ENCODE results near the gene ZBTB7A. TPM values are rescaled to one million over a fixed set of nuclear protein-coding genes. Genes with fewer than 3 reads are reported as not detected.

ZBTB7A gene
- total and polyA plus RNA-seq, 11 donors: 14.6 to 65.0 (median 28.6) TPM

DNA sequence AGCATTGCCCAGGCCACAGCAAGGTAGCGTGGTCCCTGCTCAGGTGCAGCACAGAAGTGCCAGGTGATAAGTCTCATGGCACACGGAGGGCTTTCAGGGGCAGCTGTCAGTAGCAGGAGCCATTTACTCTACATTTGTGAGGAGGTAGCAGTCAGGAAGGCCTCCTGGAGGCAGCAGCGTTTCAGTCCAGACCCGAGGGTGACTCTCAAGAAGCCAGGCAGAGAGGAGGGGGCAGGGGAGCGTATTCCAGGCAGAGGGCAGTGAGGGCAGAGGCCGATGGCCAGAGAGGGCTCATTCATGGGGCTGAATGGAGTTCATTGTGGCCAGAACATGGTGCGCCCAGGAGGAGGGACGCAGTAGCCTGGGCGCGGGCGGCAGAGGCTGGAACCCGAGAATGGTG, 50.2 kb downstream of the ZBTB7A start:
- ATAC-seq (no peak), DNase-seq (no peak)
- Histone ChIP-seq H3K36me3 (peaks cover 0 to 51% (median 21%) of the 10 kb centered on the region in 9 donors), H3K4me1 (peaks cover 0 to 65% (median 22%) of the 10 kb centered on the region in 12 donors), H3K27ac (peak overlapping the region in 9 of 12 donors; percentile 64 to 85 (median 80)), H3K9me3 (peaks cover 0 to 3% (median 0%) of the 10 kb centered on the region in 12 donors), H3K27me3 (no peaks in the 10 kb centered on the region), H3K4me3 (no peak overlapping the region)
- intact Hi-C loops (cut with DNase I): loop anchor here in 6 of 10 donors (5.0 to 10.0 kb wide), 5 partner anchors 36 to 108 kb away; partner anchors contain the start of gene MAP2K2 (in 1 of the 6)
- no peak for TF ChIP-seq POLR2A (IDR thresholded peaks at IDR 0.05)
- TF ChIP-seq, protein P1, sequence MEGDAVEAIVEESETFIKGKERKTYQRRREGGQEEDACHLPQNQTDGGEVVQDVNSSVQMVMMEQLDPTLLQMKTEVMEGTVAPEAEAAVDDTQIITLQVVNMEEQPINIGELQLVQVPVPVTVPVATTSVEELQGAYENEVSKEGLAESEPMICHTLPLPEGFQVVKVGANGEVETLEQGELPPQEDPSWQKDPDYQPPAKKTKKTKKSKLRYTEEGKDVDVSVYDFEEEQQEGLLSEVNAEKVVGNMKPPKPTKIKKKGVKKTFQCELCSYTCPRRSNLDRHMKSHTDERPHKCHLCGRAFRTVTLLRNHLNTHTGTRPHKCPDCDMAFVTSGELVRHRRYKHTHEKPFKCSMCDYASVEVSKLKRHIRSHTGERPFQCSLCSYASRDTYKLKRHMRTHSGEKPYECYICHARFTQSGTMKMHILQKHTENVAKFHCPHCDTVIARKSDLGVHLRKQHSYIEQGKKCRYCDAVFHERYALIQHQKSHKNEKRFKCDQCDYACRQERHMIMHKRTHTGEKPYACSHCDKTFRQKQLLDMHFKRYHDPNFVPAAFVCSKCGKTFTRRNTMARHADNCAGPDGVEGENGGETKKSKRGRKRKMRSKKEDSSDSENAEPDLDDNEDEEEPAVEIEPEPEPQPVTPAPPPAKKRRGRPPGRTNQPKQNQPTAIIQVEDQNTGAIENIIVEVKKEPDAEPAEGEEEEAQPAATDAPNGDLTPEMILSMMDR (IDR thresholded peaks at IDR 0.05): no peak
- WGBS, 4 donors: 83 to 88% (median 88%) methylated on average over 10 to 12 of the region's 12 CpGs

DNA sequence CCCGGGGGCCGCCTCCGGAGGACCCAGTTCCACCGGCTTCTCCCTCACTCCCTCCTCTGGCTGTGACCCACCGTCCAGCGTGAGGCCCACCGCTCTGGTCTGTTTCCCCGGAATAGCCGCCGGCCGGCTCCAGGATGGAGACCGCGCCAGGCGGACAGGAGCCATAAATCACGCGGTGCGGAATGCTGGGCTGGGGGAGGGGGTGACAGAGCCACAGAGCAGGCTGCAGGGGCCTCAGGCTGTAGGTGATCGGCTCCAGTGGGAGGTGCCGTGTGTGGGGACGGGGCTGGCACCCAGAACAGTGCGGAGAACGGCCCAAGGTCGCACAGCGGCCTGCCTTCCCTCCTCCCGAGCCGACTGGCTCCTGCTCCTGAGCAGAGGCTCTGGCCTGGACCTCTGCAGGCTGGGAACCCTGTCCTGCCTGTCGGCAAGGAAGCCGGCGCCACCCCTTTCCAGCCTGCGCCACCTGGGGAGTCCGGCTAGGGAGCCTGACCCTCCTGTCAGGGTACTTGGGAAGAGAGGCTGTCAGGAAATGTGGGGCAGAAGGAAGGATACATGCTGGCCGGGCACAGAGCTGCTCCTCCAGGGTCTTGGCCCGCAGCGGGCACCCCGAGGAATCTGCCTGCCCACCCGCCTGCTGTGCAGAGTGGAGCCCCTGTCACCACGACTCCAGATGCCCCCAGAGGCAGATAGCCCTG, 50.8 kb downstream of the ZBTB7A start:
- intact Hi-C loops (cut with DNase I): loop anchor here in 6 of 10 donors (5.0 to 10.0 kb wide), 5 partner anchors 36 to 109 kb away; partner anchors contain the start of gene MAP2K2 (in 1 of the 6)
- Histone ChIP-seq H3K27me3 (no peaks in the 10 kb centered on the region), H3K4me1 (peaks cover 0 to 71% (median 27%) of the 10 kb centered on the region in 12 donors), H3K4me3 (peak overlapping the region in 10 of 12 donors; percentile 25 to 43 (median 32)), H3K36me3 (peaks cover 0 to 55% (median 21%) of the 10 kb centered on the region in 9 donors), H3K9me3 (no peaks in the 10 kb centered on the region), H3K27ac (peak overlapping the region; percentile 51 to 87 (median 80))
- DNase-seq: no peak
- ATAC-seq: peak; percentile 6 to 28 (median 10)
- 57 to 75% (median 70%) methylated on average over 33 to 37 of the region's 37 CpGs for WGBS, 4 donors
- no peak for TF ChIP-seq POLR2A (IDR thresholded peaks at IDR 0.05)
- TF ChIP-seq, protein P1 (IDR thresholded peaks at IDR 0.05): no peak

- H3K4me3 ChIP-seq: peak overlapping the region in 9 of 12 donors; percentile 25 to 43 (median 33)
- no peaks in the 10 kb centered on the region for H3K27me3 ChIP-seq
- peak overlapping the region; percentile 51 to 87 (median 80) for H3K27ac ChIP-seq
- DNase-seq (peak; percentile 69 to 84 (median 74)), ATAC-seq (peak; percentile 44 to 89 (median 60))
- peaks cover 3 to 79% (median 38%) of the 10 kb centered on the region in 12 donors for H3K4me1 ChIP-seq
- 65 to 66% (median 65%) methylated on average over 18 to 25 of the region's 25 CpGs for WGBS, 4 donors
- no peaks in the 10 kb centered on the region for H3K9me3 ChIP-seq
- TF ChIP-seq, protein P1 (IDR thresholded peaks at IDR 0.05): no peak
- peak in 1 of 2 donors; percentile 54 for TF ChIP-seq POLR2A (IDR thresholded peaks at IDR 0.05)
- intact Hi-C loops (cut with DNase I): loop anchor here in 6 of 10 donors (5.0 to 10.0 kb wide), 5 partner anchors 37 to 110 kb away; partner anchors contain the start of gene MAP2K2 (in 1 of the 6)
- H3K36me3 ChIP-seq: peaks cover 0 to 62% (median 21%) of the 10 kb centered on the region in 9 donors
Observed at GRCh38 chr19:4014541-4015491, 51.9 kb downstream of the ZBTB7A start.
